H9 (cell line): ENCODE results near the gene KRTAP13-1. TPM values are rescaled to one million over a fixed set of nuclear protein-coding genes. Genes with fewer than 3 reads are reported as not detected.
A peak's percentile ranks its signal among the peaks of the same experiment; 100 is the strongest.

ENCODE experiments used
- DNase-seq: peaks from one replicate; pipeline ENCODE4 v3.0.0-alpha.2; 2017
- H2AFZ ChIP-seq: one replicate; pipeline ENCODE4 v1.6.1; 2013; ENCODE audit warnings: mild to moderate bottlenecking, low read length, control low read depth, moderate library complexity
- H2AK5ac ChIP-seq: 2 replicates; pipeline ENCODE4 v1.6.1; 2013; ENCODE audit warnings: low read length, control low read depth, mixed read lengths; ENCODE audit not compliant: insufficient read length
- H2BK120ac ChIP-seq: one replicate; pipeline ENCODE4 v1.6.1; 2013; ENCODE audit warnings: low read depth, mild to moderate bottlenecking, low read length, control low read depth, inconsistent platforms; ENCODE audit not compliant: poor library complexity, severe bottlenecking
- H2BK12ac ChIP-seq: 2 replicates; pipeline ENCODE4 v1.6.1; 2013; ENCODE audit warnings: low read length, control low read depth, mixed read lengths, low read depth; ENCODE audit not compliant: insufficient read length
- H2BK15ac ChIP-seq: 2 replicates; pipeline ENCODE4 v1.6.1; 2013; ENCODE audit warnings: low read depth, low read length, control low read depth
- H2BK20ac ChIP-seq: one replicate; pipeline ENCODE4 v1.6.1; 2013; ENCODE audit warnings: low read depth, mild to moderate bottlenecking, low read length, control low read depth, inconsistent platforms; ENCODE audit not compliant: poor library complexity, severe bottlenecking
- H2BK5ac ChIP-seq: 2 replicates; pipeline ENCODE4 v1.6.1; 2013; ENCODE audit warnings: low read length, control low read depth, mixed read lengths; ENCODE audit not compliant: insufficient read length
- H3K14ac ChIP-seq: 2 replicates; pipeline ENCODE4 v1.6.1; 2013; ENCODE audit warnings: low read length, control low read depth; ENCODE audit not compliant: insufficient read depth
- H3K18ac ChIP-seq: 2 replicates; pipeline ENCODE4 v1.6.1; 2013; ENCODE audit warnings: low read depth, mild to moderate bottlenecking, mixed read lengths, low read length, control low read depth; ENCODE audit not compliant: insufficient read length
- H3K23ac ChIP-seq: 2 replicates; pipeline ENCODE4 v1.6.1; 2013; ENCODE audit warnings: low read length, control low read depth, mixed read lengths, low read depth; ENCODE audit not compliant: insufficient read length
- H3K23me2 ChIP-seq: 2 replicates; pipeline ENCODE4 v1.6.1; 2013; ENCODE audit warnings: low read depth, mild to moderate bottlenecking, mixed read lengths, low read length, control low read depth; ENCODE audit not compliant: insufficient read length, poor library complexity, severe bottlenecking
- H3K27ac ChIP-seq: 2 replicates; pipeline ENCODE4 v1.5.1; 2013; ENCODE audit warnings: low read length, control low read depth, mixed read lengths, low read depth; ENCODE audit not compliant: insufficient read length
- H3K27me3 ChIP-seq: 2 replicates; pipeline ENCODE4 v1.6.1; 2013; ENCODE audit warnings: low read length, control low read depth, inconsistent platforms; ENCODE audit not compliant: insufficient read depth
- H3K4ac ChIP-seq: 2 replicates; pipeline ENCODE4 v1.6.1; 2013; ENCODE audit warnings: low read depth, mild to moderate bottlenecking, control low read depth, inconsistent platforms, low read length, moderate library complexity
- H3K4me1 ChIP-seq: 2 replicates; pipeline ENCODE4 v1.6.1; 2013; ENCODE audit warnings: low read length, control low read depth, inconsistent platforms; ENCODE audit not compliant: insufficient read depth
- H3K4me2 ChIP-seq: 2 replicates; pipeline ENCODE4 v1.6.1; 2013; ENCODE audit warnings: low read length, control low read depth, mixed read lengths; ENCODE audit not compliant: insufficient read length, insufficient read depth
- H3K56ac ChIP-seq: 2 replicates; pipeline ENCODE4 v1.6.1; 2013; ENCODE audit warnings: low read depth, mild to moderate bottlenecking, mixed read lengths, low read length, control low read depth; ENCODE audit not compliant: insufficient read length
- H3K79me1 ChIP-seq: 2 replicates; pipeline ENCODE4 v1.6.1; 2013; ENCODE audit warnings: low read depth, mild to moderate bottlenecking, moderate library complexity, low read length, control low read depth, inconsistent platforms; ENCODE audit not compliant: insufficient read depth, poor library complexity, severe bottlenecking
- H3K79me2 ChIP-seq: 2 replicates; pipeline ENCODE4 v1.6.1; 2013; ENCODE audit warnings: low read length, control low read depth, inconsistent platforms; ENCODE audit not compliant: insufficient read depth
- H3K9ac ChIP-seq: 2 replicates; pipeline ENCODE4 v1.6.1; 2013; ENCODE audit warnings: low read length, control low read depth, mixed read lengths; ENCODE audit not compliant: insufficient read length; ENCODE audit errors: extremely low read depth
- H3K9me3 ChIP-seq: one replicate; pipeline ENCODE4 v1.6.1; 2013; ENCODE audit warnings: low read depth, low read length, inconsistent platforms; ENCODE audit not compliant: control insufficient read depth
- H3T11ph ChIP-seq: one replicate; pipeline ENCODE4 v1.6.1; 2013; ENCODE audit warnings: mild to moderate bottlenecking, low read length, control low read depth, inconsistent platforms
- H4K20me1 ChIP-seq: one replicate; pipeline ENCODE4 v1.6.1; 2013; ENCODE audit not compliant: control insufficient read depth, insufficient read length, insufficient read depth
- H4K5ac ChIP-seq: 2 replicates; pipeline ENCODE4 v1.6.1; 2013; ENCODE audit warnings: low read depth, mild to moderate bottlenecking, mixed read lengths, low read length, control low read depth; ENCODE audit not compliant: insufficient read length
- H4K8ac ChIP-seq: replicated peaks from 2 replicates; pipeline ENCODE4 v1.6.1; 2013; ENCODE audit warnings: low read length, control low read depth, mixed read lengths, low read depth; ENCODE audit not compliant: insufficient read length
- H4K91ac ChIP-seq: 2 replicates; pipeline ENCODE4 v1.6.1; 2013; ENCODE audit warnings: low read depth, mild to moderate bottlenecking, moderate library complexity, mixed read lengths, low read length, control low read depth; ENCODE audit not compliant: insufficient read length
- H3K27ac Mint-ChIP-seq, 3 experiments: 2 replicates in 2 of 3; 3 replicates in 1 of 3; pipeline ENCODE4 v1.8.0; 2020 to 2021; ENCODE audit warnings: mixed read lengths in 3 of 3, mild to moderate bottlenecking in 1 of 3, moderate library complexity in 1 of 3
- H3K27me3 Mint-ChIP-seq: 2 replicates; pipeline ENCODE4 v1.8.0; 2021; ENCODE audit warnings: low read depth, mild to moderate bottlenecking, moderate library complexity, mixed read lengths
- H3K36me3 Mint-ChIP-seq, 3 experiments: 2 replicates in 2 of 3; 3 replicates in 1 of 3; pipeline ENCODE4 v1.8.0; 2020 to 2021; ENCODE audit warnings: low read depth in 3 of 3, mixed read lengths in 3 of 3; ENCODE audit not compliant: insufficient read depth in 1 of 3
- H3K4me1 Mint-ChIP-seq, 2 experiments: 2 replicates each; pipeline ENCODE4 v1.8.0; 2020; ENCODE audit warnings: mixed read lengths in 2 of 2
- H3K4me3 Mint-ChIP-seq, 2 experiments: 2 replicates in 1 of 2; 3 replicates in 1 of 2; pipeline ENCODE4 v1.8.0; 2020 to 2021; ENCODE audit warnings: mild to moderate bottlenecking in 2 of 2, mixed read lengths in 2 of 2, moderate library complexity in 1 of 2
- H3K9me3 Mint-ChIP-seq, 2 experiments: 2 replicates in 1 of 2; 3 replicates in 1 of 2; pipeline ENCODE4 v1.8.0; 2020; ENCODE audit warnings: mild to moderate bottlenecking in 2 of 2, mixed read lengths in 2 of 2, moderate library complexity in 1 of 2
- CTCF ChIP-seq: fragments of 200-600 bp; sonication (generic); conservative IDR thresholded peaks from 3 replicates; pipeline ENCODE4 v1.8.0; 2021; ENCODE audit warnings: antibody characterized with exemption, mild to moderate bottlenecking
- WGBS: extraction: QIAGEN DNeasy Blood & Tissue Kit; methylation state at CpG from one replicate; pipeline ENCODE4 v1.1.7; 2013; ENCODE audit warnings: missing lambda C conversion rate, low lambda C conversion rate, mixed read lengths; ENCODE audit not compliant: insufficient read length; ENCODE audit errors: extremely low coverage; 5-methylcytosine and 5-hydroxymethylcytosine counted together
- total RNA-seq: library from RNA; stranded (reverse); gene quantifications from 2 replicates; pipeline ENCODE4 v1.2.1, GENCODE V29; 2021

KRTAP13-1 gene
- total RNA-seq, 1 experiment from 2014 or later, result not detected

GRCh38 chr21:30426731-30427130 lies 30.9 kb downstream of the KRTAP13-1 start:
- Histone ChIP-seq H3K9ac (no peak overlapping the region), H3T11ph (no peak overlapping the region), H2BK12ac (no peak overlapping the region), H2BK20ac (no peak overlapping the region), H3K4ac (no peak overlapping the region), H3K14ac (no peak overlapping the region), H4K5ac (no peak overlapping the region), H4K20me1 (no peaks in the 10 kb centered on the region), H3K79me1 (no peaks in the 10 kb centered on the region), H3K18ac (no peak overlapping the region), H3K79me2 (no peaks in the 10 kb centered on the region), H3K9me3 (no peaks in the 10 kb centered on the region), H4K91ac (no peak overlapping the region), H3K4me1 (no peaks in the 10 kb centered on the region; the same call in 1 of the 2 replicates), H3K23me2 (no peaks in the 10 kb centered on the region), H2BK120ac (no peak overlapping the region), H2BK5ac (no peak overlapping the region), H2AFZ (no peak overlapping the region), H4K8ac (no peak overlapping the region), H3K23ac (no peak overlapping the region), H3K27ac (no peak overlapping the region), H3K27me3 (no peaks in the 10 kb centered on the region), H2AK5ac (no peak overlapping the region), H3K56ac (no peak overlapping the region), H3K4me2 (no peak overlapping the region), H2BK15ac (no peak overlapping the region)
- peak; percentile 54 for DNase-seq
- no peaks in the 10 kb centered on the region for H3K27me3 Mint-ChIP-seq
- no peak overlapping the region for H3K4me3 Mint-ChIP-seq
- peaks cover 4 to 20% (median 5%) of the 10 kb centered on the region in 3 experiments for H3K36me3 Mint-ChIP-seq
- H3K27ac Mint-ChIP-seq, result peak overlapping the region in 2 of 3 experiments; percentile 74 to 97; a peak in 4 of 7 replicates
- peaks cover 9 to 13% of the 10 kb centered on the region in 2 experiments; a peak in 4 of 5 replicates for H3K9me3 Mint-ChIP-seq
- H3K4me1 Mint-ChIP-seq, result peaks cover 41% of the 10 kb centered on the region in 2 experiments
- no peak for TF ChIP-seq CTCF
- no CpG with 5 or more reads among the region's 3 CpGs for WGBS
